ENCODE data around the gene GNPNAT1.

DNA sequence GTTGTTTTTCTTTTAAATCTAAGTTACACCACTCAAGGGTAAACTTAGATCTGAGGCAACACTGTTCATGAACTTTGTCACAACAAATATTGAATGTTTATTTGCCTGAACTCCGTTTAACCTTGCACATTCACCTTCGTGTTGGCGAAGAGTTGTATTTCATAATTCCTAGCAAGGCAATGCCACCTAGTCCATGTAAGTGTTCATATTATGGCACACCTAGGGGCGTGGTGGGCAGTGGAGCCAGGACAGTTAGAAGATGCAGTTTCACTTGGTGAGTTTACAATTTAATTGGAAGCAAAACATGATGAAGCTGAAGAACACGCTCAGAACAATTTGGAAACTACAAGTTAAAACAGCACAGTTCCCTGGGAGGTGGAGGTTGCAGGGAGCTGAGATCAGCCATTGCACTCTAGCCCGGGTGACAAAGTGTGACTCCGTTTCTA is 30.4 kb upstream of the GNPNAT1 start:
- TF ChIP-seq CHD1 (IDR thresholded peaks at IDR 0.05; ENCODE audit: low read depth, low read length): no peak
- TF ChIP-seq TAF1 (IDR thresholded peaks at IDR 0.05; ENCODE audit: low read depth, low read length): no peak
- no peak for TF ChIP-seq POLR2A (IDR thresholded peaks at IDR 0.05; ENCODE audit: control extremely low read depth in 1 of 2, low read depth in 2 of 2, low read length in 2 of 2)
- TF ChIP-seq, protein P1, sequence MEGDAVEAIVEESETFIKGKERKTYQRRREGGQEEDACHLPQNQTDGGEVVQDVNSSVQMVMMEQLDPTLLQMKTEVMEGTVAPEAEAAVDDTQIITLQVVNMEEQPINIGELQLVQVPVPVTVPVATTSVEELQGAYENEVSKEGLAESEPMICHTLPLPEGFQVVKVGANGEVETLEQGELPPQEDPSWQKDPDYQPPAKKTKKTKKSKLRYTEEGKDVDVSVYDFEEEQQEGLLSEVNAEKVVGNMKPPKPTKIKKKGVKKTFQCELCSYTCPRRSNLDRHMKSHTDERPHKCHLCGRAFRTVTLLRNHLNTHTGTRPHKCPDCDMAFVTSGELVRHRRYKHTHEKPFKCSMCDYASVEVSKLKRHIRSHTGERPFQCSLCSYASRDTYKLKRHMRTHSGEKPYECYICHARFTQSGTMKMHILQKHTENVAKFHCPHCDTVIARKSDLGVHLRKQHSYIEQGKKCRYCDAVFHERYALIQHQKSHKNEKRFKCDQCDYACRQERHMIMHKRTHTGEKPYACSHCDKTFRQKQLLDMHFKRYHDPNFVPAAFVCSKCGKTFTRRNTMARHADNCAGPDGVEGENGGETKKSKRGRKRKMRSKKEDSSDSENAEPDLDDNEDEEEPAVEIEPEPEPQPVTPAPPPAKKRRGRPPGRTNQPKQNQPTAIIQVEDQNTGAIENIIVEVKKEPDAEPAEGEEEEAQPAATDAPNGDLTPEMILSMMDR (IDR thresholded peaks at IDR 0.05; ENCODE audit: control extremely low read depth in 1 of 3, insufficient read depth in 1 of 3, low read depth in 1 of 3, low read length in 3 of 3): no peak
- TF ChIP-seq, protein P2, sequence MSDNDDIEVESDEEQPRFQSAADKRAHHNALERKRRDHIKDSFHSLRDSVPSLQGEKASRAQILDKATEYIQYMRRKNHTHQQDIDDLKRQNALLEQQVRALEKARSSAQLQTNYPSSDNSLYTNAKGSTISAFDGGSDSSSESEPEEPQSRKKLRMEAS (IDR thresholded peaks at IDR 0.05): no peak
- no peak for TF ChIP-seq SRF (IDR thresholded peaks at IDR 0.05; ENCODE audit: low read depth, low read length)

Data from H1 (cell line).